Measurements from ENCODE around the gene SCN1B. TPM values are rescaled to one million over a fixed set of nuclear protein-coding genes. Genes with fewer than 3 reads are reported as not detected.

SCN1B gene
- total RNA-seq, 2 experiments from 2014 or later, result 1.4 to 2.3 TPM

DNA sequence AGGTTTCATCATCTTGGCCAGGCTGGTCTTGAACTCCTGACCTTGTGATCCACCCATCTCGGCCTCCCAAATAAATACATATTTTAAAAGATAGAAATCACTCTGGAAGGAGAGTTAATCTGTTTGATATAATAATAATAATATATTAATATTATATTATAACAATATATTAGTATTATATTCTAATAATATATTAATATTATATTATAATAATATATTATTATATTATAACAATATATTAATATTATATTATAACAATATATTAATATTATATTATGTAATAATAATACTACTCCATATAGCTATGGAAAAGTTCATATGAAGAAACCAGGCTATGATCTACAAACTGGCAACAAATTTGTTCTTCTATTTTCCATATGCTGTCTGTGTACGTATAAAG lies 28.1 kb downstream of the SCN1B start:
- Mint-ChIP-seq H3K27me3 (peaks cover 14% of the 10 kb centered on the region), H3K9me3 (no peaks in the 10 kb centered on the region), H3K4me1 (ENCODE audit: low read depth) (no peaks in the 10 kb centered on the region), H3K4me3 (no peak overlapping the region), H3K27ac (no peak overlapping the region), H3K36me3 (ENCODE audit: low read depth) (no peaks in the 10 kb centered on the region)
- TF ChIP-seq, protein P1, sequence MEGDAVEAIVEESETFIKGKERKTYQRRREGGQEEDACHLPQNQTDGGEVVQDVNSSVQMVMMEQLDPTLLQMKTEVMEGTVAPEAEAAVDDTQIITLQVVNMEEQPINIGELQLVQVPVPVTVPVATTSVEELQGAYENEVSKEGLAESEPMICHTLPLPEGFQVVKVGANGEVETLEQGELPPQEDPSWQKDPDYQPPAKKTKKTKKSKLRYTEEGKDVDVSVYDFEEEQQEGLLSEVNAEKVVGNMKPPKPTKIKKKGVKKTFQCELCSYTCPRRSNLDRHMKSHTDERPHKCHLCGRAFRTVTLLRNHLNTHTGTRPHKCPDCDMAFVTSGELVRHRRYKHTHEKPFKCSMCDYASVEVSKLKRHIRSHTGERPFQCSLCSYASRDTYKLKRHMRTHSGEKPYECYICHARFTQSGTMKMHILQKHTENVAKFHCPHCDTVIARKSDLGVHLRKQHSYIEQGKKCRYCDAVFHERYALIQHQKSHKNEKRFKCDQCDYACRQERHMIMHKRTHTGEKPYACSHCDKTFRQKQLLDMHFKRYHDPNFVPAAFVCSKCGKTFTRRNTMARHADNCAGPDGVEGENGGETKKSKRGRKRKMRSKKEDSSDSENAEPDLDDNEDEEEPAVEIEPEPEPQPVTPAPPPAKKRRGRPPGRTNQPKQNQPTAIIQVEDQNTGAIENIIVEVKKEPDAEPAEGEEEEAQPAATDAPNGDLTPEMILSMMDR (IDR thresholded peaks at IDR 0.05), result no peak
- no peak for DNase-seq
- POLR2A ChIA-PET, result no interaction called here
- no peaks in the 10 kb centered on the region for H3K4me1 ChIP-seq (ENCODE audit: insufficient read depth, low read length)
- H3K9me3 ChIP-seq (ENCODE audit: control insufficient read depth in 1 of 2, insufficient read depth in 1 of 2, low read length in 2 of 2), result no peaks in the 10 kb centered on the region
- H3K36me3 ChIP-seq (ENCODE audit: insufficient read depth, low read length), result no peaks in the 10 kb centered on the region
- H3K27ac ChIP-seq (ENCODE audit: low read depth in 1 of 2, low read length in 2 of 2), result no peak overlapping the region
- intact Hi-C loops (cut with DNase I, micrococcal nuclease), result no loop called here
- peaks cover 0 to 5% of the 10 kb centered on the region in 2 experiments for H3K27me3 ChIP-seq (ENCODE audit: control insufficient read depth in 1 of 2, insufficient read depth in 2 of 2, low read length in 2 of 2)
- no peak for ATAC-seq (ENCODE audit: poor library complexity)
- CTCF ChIA-PET, result interaction anchor here (1.7 kb wide), 1 partner anchor 8 kb away, joined by 4 read pairs; no protein-coding TSS in a partner anchor
- H3K4me3 ChIP-seq (ENCODE audit: low read length), result no peak overlapping the region

DNA sequence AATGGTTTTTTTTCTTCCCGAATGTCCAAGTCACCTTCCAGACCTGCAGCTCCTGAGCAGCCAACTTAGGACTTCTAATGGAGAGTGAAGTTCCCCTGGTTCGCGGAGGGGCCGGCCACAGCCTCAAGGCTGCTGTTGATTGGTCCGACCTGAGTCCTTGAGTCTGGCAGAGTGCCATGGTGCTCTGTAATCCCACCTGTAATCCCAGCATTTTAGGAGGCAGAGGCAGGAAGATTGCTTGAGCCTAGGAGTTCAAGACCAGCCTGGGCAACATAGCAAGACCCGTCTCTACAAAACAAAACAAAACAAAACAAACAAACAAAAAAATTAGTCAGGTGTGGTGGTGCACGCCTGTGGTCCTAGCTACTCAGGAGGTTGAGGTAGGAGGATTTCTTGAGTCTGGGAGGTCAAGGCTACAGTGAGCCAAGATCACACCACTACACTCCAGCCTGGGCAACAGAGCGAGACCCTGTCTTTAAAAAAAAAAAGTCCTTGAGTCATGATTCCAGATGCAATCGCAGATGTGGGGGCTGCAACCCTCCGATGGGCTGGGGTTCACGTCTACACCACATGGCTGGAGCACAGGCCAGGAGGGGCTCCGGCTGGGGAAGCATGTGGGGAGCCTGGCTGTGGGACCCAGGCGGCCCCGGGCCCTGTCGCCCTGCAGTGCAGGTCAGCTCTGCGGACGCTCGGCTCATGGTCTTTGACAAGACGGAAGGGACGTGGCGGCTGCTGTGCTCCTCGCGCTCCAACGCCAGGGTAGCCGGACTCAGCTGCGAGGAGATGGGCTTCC lies 28.9 kb downstream of the SCN1B start:
- TF ChIP-seq, protein P1 (IDR thresholded peaks at IDR 0.05), result no peak
- CTCF ChIA-PET, result interaction anchor here (1.7 kb wide), 1 partner anchor 8 kb away, joined by 4 read pairs; no protein-coding TSS in a partner anchor

DNA sequence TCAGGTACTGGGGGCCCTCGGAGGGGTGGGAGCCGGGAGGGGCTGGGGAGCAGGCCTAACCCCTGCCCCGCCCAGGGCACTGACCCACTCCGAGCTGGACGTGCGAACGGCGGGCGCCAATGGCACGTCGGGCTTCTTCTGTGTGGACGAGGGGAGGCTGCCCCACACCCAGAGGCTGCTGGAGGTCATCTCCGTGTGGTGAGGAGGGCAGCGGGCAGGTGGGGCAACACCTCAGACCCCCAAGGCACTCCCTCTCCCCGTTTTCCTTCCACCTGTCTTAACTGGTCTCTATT lies 29.5 kb downstream of the SCN1B start:
- Histone ChIP-seq H3K36me3 (ENCODE audit: insufficient read depth, low read length) (no peaks in the 10 kb centered on the region), H3K4me1 (ENCODE audit: insufficient read depth, low read length) (no peaks in the 10 kb centered on the region), H3K27me3 (ENCODE audit: control insufficient read depth in 1 of 2, insufficient read depth in 2 of 2, low read length in 2 of 2) (peaks cover 0 to 5% of the 10 kb centered on the region in 2 experiments), H3K4me3 (ENCODE audit: low read length) (no peak overlapping the region), H3K9me3 (ENCODE audit: control insufficient read depth in 1 of 2, insufficient read depth in 1 of 2, low read length in 2 of 2) (no peaks in the 10 kb centered on the region), H3K27ac (ENCODE audit: low read depth in 1 of 2, low read length in 2 of 2) (no peak overlapping the region)
- DNase-seq (no peak), ATAC-seq (ENCODE audit: poor library complexity) (no peak)
- no peak overlapping the region for H3K4me3 Mint-ChIP-seq
- CTCF ChIA-PET, result no interaction called here
- no peaks in the 10 kb centered on the region for H3K36me3 Mint-ChIP-seq (ENCODE audit: low read depth)
- H3K27ac Mint-ChIP-seq, result no peak overlapping the region
- peaks cover 14% of the 10 kb centered on the region for H3K27me3 Mint-ChIP-seq
- POLR2A ChIA-PET, result no interaction called here
- no peaks in the 10 kb centered on the region for H3K9me3 Mint-ChIP-seq
- TF ChIP-seq, protein P1 (IDR thresholded peaks at IDR 0.05), result no peak
- intact Hi-C loops (cut with DNase I, micrococcal nuclease), result no loop called here
- no peaks in the 10 kb centered on the region for H3K4me1 Mint-ChIP-seq (ENCODE audit: low read depth)

More for the DNA sequence above, 28.9 kb downstream of the SCN1B start:
- Histone ChIP-seq H3K4me1 (ENCODE audit: insufficient read depth, low read length) (no peaks in the 10 kb centered on the region), H3K9me3 (ENCODE audit: control insufficient read depth in 1 of 2, insufficient read depth in 1 of 2, low read length in 2 of 2) (no peaks in the 10 kb centered on the region), H3K4me3 (ENCODE audit: low read length) (no peak overlapping the region), H3K27ac (ENCODE audit: low read depth in 1 of 2, low read length in 2 of 2) (no peak overlapping the region), H3K36me3 (ENCODE audit: insufficient read depth, low read length) (no peaks in the 10 kb centered on the region), H3K27me3 (ENCODE audit: control insufficient read depth in 1 of 2, insufficient read depth in 2 of 2, low read length in 2 of 2) (peaks cover 0 to 5% of the 10 kb centered on the region in 2 experiments)
- Mint-ChIP-seq H3K27me3 (peaks cover 14% of the 10 kb centered on the region), H3K36me3 (ENCODE audit: low read depth) (no peaks in the 10 kb centered on the region), H3K4me1 (ENCODE audit: low read depth) (no peaks in the 10 kb centered on the region), H3K27ac (no peak overlapping the region), H3K4me3 (no peak overlapping the region), H3K9me3 (no peaks in the 10 kb centered on the region)
- no peak for ATAC-seq (ENCODE audit: poor library complexity)
- intact Hi-C loops (cut with DNase I, micrococcal nuclease), result no loop called here
- POLR2A ChIA-PET, result no interaction called here
- DNase-seq, result no peak
